ENCODE data around the gene COBL. TPM values are rescaled to one million over a fixed set of nuclear protein-coding genes. Genes with fewer than 3 reads are reported as not detected.

COBL gene
- total RNA-seq, 2 experiments from 2014 or later, result not detected

GRCh38 chr7:51228386-51228958 is 88.1 kb downstream of the COBL start:
- Mint-ChIP-seq H3K27me3 (no peaks in the 10 kb centered on the region), H3K4me1 (no peaks in the 10 kb centered on the region), H3K4me3 (no peak overlapping the region), H3K9me3 (no peaks in the 10 kb centered on the region), H3K27ac (no peak overlapping the region), H3K36me3 (no peaks in the 10 kb centered on the region)
- DNase-seq (no peak), ATAC-seq (ENCODE audit: low read depth) (no peak)
- POLR2A ChIA-PET, result no interaction called here

DNA sequence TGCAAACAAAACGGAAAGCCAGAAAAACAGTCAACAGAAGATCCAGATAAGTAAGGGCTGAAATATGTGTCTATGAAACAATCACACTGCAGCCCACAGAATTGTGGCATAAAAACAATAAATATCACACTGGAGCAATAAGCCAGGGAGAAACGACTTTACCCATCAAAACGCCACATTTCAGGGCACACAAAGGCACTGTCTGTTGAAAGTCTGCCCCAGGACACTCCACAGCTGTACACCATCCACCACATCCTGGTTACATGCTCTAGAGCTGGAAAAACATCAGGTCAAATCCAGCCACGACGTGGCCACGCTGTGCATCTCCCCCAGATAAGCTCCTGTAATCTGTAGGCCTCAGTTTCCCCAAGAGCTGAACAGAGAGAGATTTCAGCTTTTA is 88.7 kb downstream of the COBL start:
- Mint-ChIP-seq H3K4me1 (no peaks in the 10 kb centered on the region), H3K27ac (no peak overlapping the region), H3K36me3 (no peaks in the 10 kb centered on the region), H3K9me3 (no peaks in the 10 kb centered on the region), H3K27me3 (no peaks in the 10 kb centered on the region), H3K4me3 (no peak overlapping the region)
- DNase-seq, result no peak
- POLR2A ChIA-PET, result no interaction called here
- no peak for ATAC-seq (ENCODE audit: low read depth)

DNA sequence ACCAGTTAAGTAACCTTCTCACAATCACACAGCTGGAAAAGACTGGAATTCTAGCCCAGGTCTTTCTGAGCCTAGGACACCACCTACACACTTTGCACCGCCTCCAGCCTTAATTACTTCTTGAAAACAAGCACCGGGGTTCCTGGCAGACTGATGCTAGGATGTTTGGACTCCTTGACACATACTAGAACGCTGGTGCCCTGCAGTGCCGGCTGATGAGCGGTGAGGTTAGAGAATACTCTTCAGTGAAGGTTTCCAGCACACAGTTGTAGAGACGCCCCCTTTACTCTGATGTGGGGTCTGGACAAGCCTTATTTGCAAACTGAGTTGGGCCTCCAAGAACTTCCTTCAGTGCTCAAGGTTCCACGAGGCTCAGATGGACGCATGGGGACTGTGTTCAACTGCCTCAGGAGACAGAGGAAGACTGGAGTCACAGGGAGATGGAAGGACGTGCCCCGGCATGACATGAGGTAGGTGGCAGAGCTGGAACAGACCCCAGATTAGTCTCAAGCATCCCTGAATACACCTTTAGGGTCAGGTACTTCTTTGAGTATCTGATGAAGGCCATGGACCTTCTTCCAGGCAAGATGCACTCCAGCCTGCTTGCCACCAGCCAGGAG is 89.6 kb downstream of the COBL start:
- no peaks in the 10 kb centered on the region for H3K9me3 Mint-ChIP-seq
- no peak overlapping the region for H3K4me3 Mint-ChIP-seq
- H3K27me3 Mint-ChIP-seq, result no peaks in the 10 kb centered on the region
- H3K27ac Mint-ChIP-seq, result no peak overlapping the region
- POLR2A ChIA-PET, result no interaction called here
- H3K4me1 Mint-ChIP-seq, result no peaks in the 10 kb centered on the region
- no peaks in the 10 kb centered on the region for H3K36me3 Mint-ChIP-seq
- no peak for ATAC-seq (ENCODE audit: low read depth)
- DNase-seq, result no peak

- POLR2A ChIA-PET, result no interaction called here
- Mint-ChIP-seq H3K36me3 (no peaks in the 10 kb centered on the region), H3K27me3 (no peaks in the 10 kb centered on the region), H3K9me3 (no peaks in the 10 kb centered on the region), H3K4me1 (no peaks in the 10 kb centered on the region), H3K27ac (no peak overlapping the region), H3K4me3 (no peak overlapping the region)
- DNase-seq (no peak), ATAC-seq (ENCODE audit: low read depth) (no peak)
These were observed 90.4 kb downstream of the COBL start for GRCh38 chr7:51226063-51226755.

- Mint-ChIP-seq H3K4me3 (no peak overlapping the region), H3K36me3 (no peaks in the 10 kb centered on the region), H3K27me3 (no peaks in the 10 kb centered on the region), H3K27ac (no peak overlapping the region), H3K9me3 (no peaks in the 10 kb centered on the region), H3K4me1 (no peaks in the 10 kb centered on the region)
- POLR2A ChIA-PET, result no interaction called here
- ATAC-seq (ENCODE audit: low read depth) (no peak), DNase-seq (no peak)
These were observed 91.6 kb downstream of the COBL start for GRCh38 chr7:51224811-51225595.

- Mint-ChIP-seq H3K4me3 (no peak overlapping the region), H3K27ac (no peak overlapping the region), H3K27me3 (no peaks in the 10 kb centered on the region), H3K36me3 (no peaks in the 10 kb centered on the region), H3K4me1 (no peaks in the 10 kb centered on the region), H3K9me3 (no peaks in the 10 kb centered on the region)
- POLR2A ChIA-PET, result no interaction called here
- no peak for ATAC-seq (ENCODE audit: low read depth)
- no peak for DNase-seq
These were observed 93.1 kb downstream of the COBL start for GRCh38 chr7:51223505-51223904.

DNA sequence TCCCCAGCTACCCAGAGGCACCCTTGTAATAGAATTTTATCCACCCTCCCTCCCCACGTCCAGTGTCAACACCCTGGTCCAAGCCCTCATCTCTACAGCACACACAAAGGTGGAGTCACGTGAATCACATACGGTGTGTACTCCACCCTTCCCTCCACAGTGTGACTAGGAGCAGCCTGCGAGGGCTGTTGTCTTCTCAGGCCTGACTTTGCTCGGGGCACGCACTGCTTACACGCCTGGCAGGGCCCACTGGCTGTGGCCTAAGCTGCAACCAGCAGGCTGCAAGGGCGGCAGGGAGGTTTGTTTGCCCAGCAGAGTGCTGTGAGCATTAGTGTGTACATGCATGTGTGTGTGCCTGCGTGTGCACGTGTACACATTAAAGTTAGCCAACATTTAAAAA is 93.7 kb downstream of the COBL start:
- H3K9me3 Mint-ChIP-seq, result no peaks in the 10 kb centered on the region
- no peaks in the 10 kb centered on the region for H3K36me3 Mint-ChIP-seq
- H3K4me1 Mint-ChIP-seq, result no peaks in the 10 kb centered on the region
- POLR2A ChIA-PET, result no interaction called here
- DNase-seq (no peak), ATAC-seq (ENCODE audit: low read depth) (no peak)
- no peak overlapping the region for H3K4me3 Mint-ChIP-seq
- H3K27me3 Mint-ChIP-seq, result no peaks in the 10 kb centered on the region
- no peak overlapping the region for H3K27ac Mint-ChIP-seq

DNA sequence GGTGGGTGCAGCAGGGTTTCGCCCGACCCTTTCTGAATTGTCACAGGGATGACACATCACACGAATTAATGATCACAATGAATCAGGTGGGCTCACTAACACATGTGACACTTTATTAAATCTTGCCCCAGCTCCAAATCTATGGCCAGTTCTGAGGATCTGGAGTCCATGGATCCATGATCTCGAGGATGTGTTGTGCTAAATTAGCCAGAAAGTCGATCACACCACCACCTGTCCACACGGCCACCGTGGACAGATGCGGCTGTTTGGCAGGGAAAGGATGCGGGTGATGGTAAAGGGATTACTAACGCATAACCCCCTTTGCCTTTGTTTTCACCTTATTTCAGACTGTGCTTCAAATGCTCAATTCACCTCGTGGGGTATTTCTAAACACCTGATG is 96.4 kb downstream of the COBL start:
- H3K27me3 Mint-ChIP-seq, result no peaks in the 10 kb centered on the region
- DNase-seq (no peak), ATAC-seq (ENCODE audit: low read depth) (no peak)
- no peaks in the 10 kb centered on the region for H3K9me3 Mint-ChIP-seq
- H3K4me1 Mint-ChIP-seq, result no peaks in the 10 kb centered on the region
- no peaks in the 10 kb centered on the region for H3K36me3 Mint-ChIP-seq
- no peak overlapping the region for H3K4me3 Mint-ChIP-seq
- POLR2A ChIA-PET, result no interaction called here
- no peak overlapping the region for H3K27ac Mint-ChIP-seq

GRCh38 chr7:51219261-51219988 is 97.2 kb downstream of the COBL start:
- H3K4me1 Mint-ChIP-seq, result no peaks in the 10 kb centered on the region
- no peaks in the 10 kb centered on the region for H3K27me3 Mint-ChIP-seq
- POLR2A ChIA-PET, result no interaction called here
- DNase-seq (no peak), ATAC-seq (ENCODE audit: low read depth) (no peak)
- H3K36me3 Mint-ChIP-seq, result no peaks in the 10 kb centered on the region
- H3K27ac Mint-ChIP-seq, result no peak overlapping the region
- H3K4me3 Mint-ChIP-seq, result no peak overlapping the region
- no peaks in the 10 kb centered on the region for H3K9me3 Mint-ChIP-seq

GRCh38 chr7:51217804-51218203 is 98.8 kb downstream of the COBL start:
- Mint-ChIP-seq H3K9me3 (no peaks in the 10 kb centered on the region), H3K27me3 (no peaks in the 10 kb centered on the region), H3K36me3 (no peaks in the 10 kb centered on the region), H3K4me1 (no peaks in the 10 kb centered on the region), H3K4me3 (no peak overlapping the region), H3K27ac (no peak overlapping the region)
- DNase-seq (no peak), ATAC-seq (ENCODE audit: low read depth) (no peak)
- POLR2A ChIA-PET, result no interaction called here

- POLR2A ChIA-PET, result no interaction called here
- no peaks in the 10 kb centered on the region for H3K36me3 Mint-ChIP-seq
- ATAC-seq (ENCODE audit: low read depth), result no peak
- DNase-seq, result no peak
- H3K9me3 Mint-ChIP-seq, result no peaks in the 10 kb centered on the region
- no peaks in the 10 kb centered on the region for H3K4me1 Mint-ChIP-seq
- H3K27me3 Mint-ChIP-seq, result no peaks in the 10 kb centered on the region
- H3K4me3 Mint-ChIP-seq, result no peak overlapping the region
- H3K27ac Mint-ChIP-seq, result no peak overlapping the region
These were observed 102.5 kb downstream of the COBL start for GRCh38 chr7:51214098-51214497.

GRCh38 chr7:51213618-51214017 is 103.0 kb downstream of the COBL start:
- Mint-ChIP-seq H3K27me3 (no peaks in the 10 kb centered on the region), H3K4me1 (no peaks in the 10 kb centered on the region)

DNA sequence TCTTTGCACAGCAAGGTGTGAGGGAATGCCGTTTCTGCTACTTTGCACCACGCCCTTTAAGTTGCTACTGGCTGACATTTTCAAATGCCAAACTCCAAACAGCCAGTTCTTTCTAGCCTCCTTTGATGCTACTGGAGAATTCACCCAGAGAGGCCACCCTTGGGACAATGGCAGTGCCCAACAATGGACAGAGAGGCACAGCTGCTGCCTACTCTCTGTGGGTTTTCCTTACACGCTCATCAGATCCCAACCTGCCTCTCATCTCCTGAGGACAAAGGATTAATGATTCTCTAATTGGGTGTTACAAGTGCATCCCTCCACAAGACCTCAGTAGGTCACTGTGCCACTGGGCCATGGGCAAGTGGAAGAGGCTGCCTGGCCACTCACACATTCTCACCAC is 105.8 kb downstream of the COBL start:
- H3K27me3 Mint-ChIP-seq, result no peaks in the 10 kb centered on the region

More at GRCh38 chr7:51213618-51214017, 103.0 kb downstream of the COBL start:
- no peak overlapping the region for H3K4me3 Mint-ChIP-seq
- H3K36me3 Mint-ChIP-seq, result no peaks in the 10 kb centered on the region
- ATAC-seq (ENCODE audit: low read depth) (no peak), DNase-seq (no peak)
- POLR2A ChIA-PET, result no interaction called here
- no peak overlapping the region for H3K27ac Mint-ChIP-seq
- no peaks in the 10 kb centered on the region for H3K9me3 Mint-ChIP-seq

More for the DNA sequence above, 105.8 kb downstream of the COBL start:
- H3K4me1 Mint-ChIP-seq, result no peaks in the 10 kb centered on the region
- H3K36me3 Mint-ChIP-seq, result no peaks in the 10 kb centered on the region
- no peak overlapping the region for H3K27ac Mint-ChIP-seq
- ATAC-seq (ENCODE audit: low read depth), result no peak
- no peak overlapping the region for H3K4me3 Mint-ChIP-seq
- POLR2A ChIA-PET, result no interaction called here
- H3K9me3 Mint-ChIP-seq, result peaks cover 3% of the 10 kb centered on the region
- DNase-seq, result no peak

All from activated naive CD8-positive, alpha-beta T cell treated with anti-CD3 and anti-CD28 coated beads, Interleukin-2, amount 10 ng/mL, durations not matched to agents 7 days and 5 days (primary cell).